Measurements from ENCODE around the gene CBX5. TPM values are rescaled to one million over a fixed set of nuclear protein-coding genes. Genes with fewer than 3 reads are reported as not detected.

Gene CBX5
- total RNA-seq, 1 donor from 2014 or later: 173 TPM

- Mint-ChIP-seq H3K4me3 (ENCODE audit: unreplicated experiment) (no peak overlapping the region), H3K4me1 (ENCODE audit: unreplicated experiment) (no peaks in the 10 kb centered on the region), H3K27me3 (ENCODE audit: unreplicated experiment) (no peaks in the 10 kb centered on the region), H3K27ac (ENCODE audit: unreplicated experiment) (no peak overlapping the region), H3K9me3 (ENCODE audit: unreplicated experiment) (no peaks in the 10 kb centered on the region), H3K36me3 (ENCODE audit: low read depth, unreplicated experiment) (peaks cover 14% of the 10 kb centered on the region)
- no peak for DNase-seq (ENCODE audit: low spot score)
- no peak for TF ChIP-seq CTCF (IDR thresholded peaks at IDR 0.05; ENCODE audit: unreplicated experiment)
These were observed 7.7 kb downstream of the CBX5 start for GRCh38 chr12:54272214-54272613.

GRCh38 chr12:54270345-54270744, 9.6 kb downstream of the CBX5 start:
- Mint-ChIP-seq H3K4me3 (ENCODE audit: unreplicated experiment) (no peak overlapping the region), H3K4me1 (ENCODE audit: unreplicated experiment) (peaks cover under 1% of the 10 kb centered on the region), H3K36me3 (ENCODE audit: low read depth, unreplicated experiment) (peaks cover 9% of the 10 kb centered on the region), H3K9me3 (ENCODE audit: unreplicated experiment) (no peaks in the 10 kb centered on the region), H3K27ac (ENCODE audit: unreplicated experiment) (peak overlapping the region; percentile 9), H3K27me3 (ENCODE audit: unreplicated experiment) (no peaks in the 10 kb centered on the region)
- no peak for TF ChIP-seq CTCF (IDR thresholded peaks at IDR 0.05; ENCODE audit: unreplicated experiment)
- DNase-seq (ENCODE audit: low spot score): no peak

- no peak for TF ChIP-seq CTCF (IDR thresholded peaks at IDR 0.05; ENCODE audit: unreplicated experiment)
- Mint-ChIP-seq H3K4me1 (ENCODE audit: unreplicated experiment) (peaks cover 9% of the 10 kb centered on the region), H3K27ac (ENCODE audit: unreplicated experiment) (no peak overlapping the region), H3K36me3 (ENCODE audit: low read depth, unreplicated experiment) (peaks cover 3% of the 10 kb centered on the region), H3K27me3 (ENCODE audit: unreplicated experiment) (no peaks in the 10 kb centered on the region), H3K9me3 (ENCODE audit: unreplicated experiment) (no peaks in the 10 kb centered on the region), H3K4me3 (ENCODE audit: unreplicated experiment) (no peak overlapping the region)
- no peak for DNase-seq (ENCODE audit: low spot score)
These were observed 13.1 kb downstream of the CBX5 start for GRCh38 chr12:54266852-54267251.

GRCh38 chr12:54265364-54265812, 14.5 kb downstream of the CBX5 start:
- no peaks in the 10 kb centered on the region for H3K9me3 Mint-ChIP-seq (ENCODE audit: unreplicated experiment)
- H3K36me3 Mint-ChIP-seq (ENCODE audit: low read depth, unreplicated experiment): peaks cover 3% of the 10 kb centered on the region
- no peak for DNase-seq (ENCODE audit: low spot score)
- H3K4me1 Mint-ChIP-seq (ENCODE audit: unreplicated experiment): peaks cover 14% of the 10 kb centered on the region
- no peak for TF ChIP-seq CTCF (IDR thresholded peaks at IDR 0.05; ENCODE audit: unreplicated experiment)
- no peaks in the 10 kb centered on the region for H3K27me3 Mint-ChIP-seq (ENCODE audit: unreplicated experiment)
- peak overlapping the region; percentile 48 for H3K27ac Mint-ChIP-seq (ENCODE audit: unreplicated experiment)
- H3K4me3 Mint-ChIP-seq (ENCODE audit: unreplicated experiment): no peak overlapping the region

- H3K27ac Mint-ChIP-seq (ENCODE audit: unreplicated experiment): peak overlapping the region; percentile 80
- peaks cover 31% of the 10 kb centered on the region for H3K4me1 Mint-ChIP-seq (ENCODE audit: unreplicated experiment)
- DNase-seq (ENCODE audit: low spot score): no peak
- H3K9me3 Mint-ChIP-seq (ENCODE audit: unreplicated experiment): no peaks in the 10 kb centered on the region
- H3K4me3 Mint-ChIP-seq (ENCODE audit: unreplicated experiment): no peak overlapping the region
- no peaks in the 10 kb centered on the region for H3K27me3 Mint-ChIP-seq (ENCODE audit: unreplicated experiment)
- no peak for TF ChIP-seq CTCF (IDR thresholded peaks at IDR 0.05; ENCODE audit: unreplicated experiment)
- H3K36me3 Mint-ChIP-seq (ENCODE audit: low read depth, unreplicated experiment): peaks cover 3% of the 10 kb centered on the region
These were observed 17.5 kb downstream of the CBX5 start for GRCh38 chr12:54262403-54262925.

All from endothelial cell (in vitro differentiated cells).